Urinary bladder (tissue), 4 donors: ENCODE measurements around the gene ZNF519. TPM values are rescaled to one million over a fixed set of nuclear protein-coding genes. Genes with fewer than 3 reads are reported as not detected.
"Not testable (repeated sequence)": the region's sequence is repeated elsewhere in the genome, so short reads cannot be mapped to it uniquely, and the experiment has no call there.

ENCODE experiments used
- DNase-seq: peaks from one replicate; pipeline ENCODE4 v3.0.0-alpha.2; 2015; ENCODE audit errors: extremely low spot score
- H3K27ac ChIP-seq: one replicate; pipeline ENCODE4 v1.5.1; 2013; ENCODE audit warnings: low read depth, mild to moderate bottlenecking, moderate library complexity
- H3K36me3 ChIP-seq: one replicate; pipeline ENCODE4 v1.6.1; 2013; ENCODE audit warnings: mild to moderate bottlenecking, moderate library complexity; ENCODE audit not compliant: insufficient read depth
- H3K4me1 ChIP-seq: one replicate; pipeline ENCODE4 v1.6.1; 2013; ENCODE audit warnings: mild to moderate bottlenecking, moderate library complexity; ENCODE audit not compliant: insufficient read depth
- H3K4me3 ChIP-seq: one replicate; pipeline ENCODE4 v1.5.1; 2013; ENCODE audit warnings: low read depth, low read length
- WGBS: extraction: QIAGEN DNeasy Blood & Tissue Kit; methylation state at CpG from one replicate; pipeline ENCODE4 v1.1.7; 2013; 5-methylcytosine and 5-hydroxymethylcytosine counted together
- polyA plus RNA-seq: library from polyadenylated mRNA; stranded (reverse); fragments of 200-250 nt; gene quantifications from one replicate; pipeline ENCODE4 v1.2.3, GENCODE V29; 2013
- total RNA-seq: library from RNA; depleted of rRNA; stranded (reverse); fragments of >200 nt; gene quantifications from one replicate; pipeline ENCODE4 v1.2.3, GENCODE V29; 2014
- donor health status: healthy with polysubstance abuse.
- donor health status: healthy.

Gene ZNF519
- total and polyA plus RNA-seq, 2 donors: 5.7 to 34.7 TPM

DNA sequence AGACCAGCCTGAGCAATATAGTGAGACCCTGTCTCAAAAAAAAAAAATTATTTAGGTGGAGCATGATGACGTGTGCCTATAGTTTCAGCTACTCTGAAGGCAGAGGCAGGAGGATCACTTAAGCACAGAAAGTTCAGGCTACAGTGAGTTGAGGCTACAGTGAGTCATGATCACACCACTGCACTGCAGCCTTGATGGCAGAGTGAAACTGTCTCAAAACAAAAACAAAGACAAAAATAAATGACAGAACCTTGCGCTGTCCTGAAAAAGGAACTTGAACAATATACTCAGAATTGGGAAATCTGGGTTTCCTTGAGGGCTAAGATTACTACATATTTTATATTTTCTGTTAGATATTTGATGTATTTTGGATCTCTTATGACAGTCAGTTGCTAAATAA, 7.3 kb upstream of the ZNF519 start:
- not testable (repeated sequence) for H3K4me3 ChIP-seq, DNase-seq, H3K27ac ChIP-seq, H3K4me1 ChIP-seq, H3K36me3 ChIP-seq
- WGBS: 88% methylated on average over 2 of the region's 2 CpGs

DNA sequence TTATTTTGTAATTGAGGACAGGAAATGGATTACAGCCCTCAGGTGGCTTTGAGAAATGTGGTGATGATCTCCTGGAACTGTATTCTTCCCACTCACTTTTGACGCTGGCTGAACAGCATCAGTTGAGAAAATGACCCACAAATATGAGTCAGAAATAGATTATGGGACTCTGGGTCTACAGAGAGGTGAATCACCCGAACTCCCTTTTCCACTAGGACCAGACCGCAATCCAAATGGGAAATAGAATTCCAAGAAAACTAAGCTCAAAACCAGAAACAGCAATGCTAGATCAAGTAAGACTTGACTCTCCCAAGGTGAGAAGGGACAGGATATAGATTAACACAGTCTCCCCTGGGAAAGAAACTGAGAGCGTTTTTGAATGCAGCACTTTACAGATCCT, 5.7 kb upstream of the ZNF519 start:
- 83% methylated on average over 4 of the region's 4 CpGs for WGBS

DNA sequence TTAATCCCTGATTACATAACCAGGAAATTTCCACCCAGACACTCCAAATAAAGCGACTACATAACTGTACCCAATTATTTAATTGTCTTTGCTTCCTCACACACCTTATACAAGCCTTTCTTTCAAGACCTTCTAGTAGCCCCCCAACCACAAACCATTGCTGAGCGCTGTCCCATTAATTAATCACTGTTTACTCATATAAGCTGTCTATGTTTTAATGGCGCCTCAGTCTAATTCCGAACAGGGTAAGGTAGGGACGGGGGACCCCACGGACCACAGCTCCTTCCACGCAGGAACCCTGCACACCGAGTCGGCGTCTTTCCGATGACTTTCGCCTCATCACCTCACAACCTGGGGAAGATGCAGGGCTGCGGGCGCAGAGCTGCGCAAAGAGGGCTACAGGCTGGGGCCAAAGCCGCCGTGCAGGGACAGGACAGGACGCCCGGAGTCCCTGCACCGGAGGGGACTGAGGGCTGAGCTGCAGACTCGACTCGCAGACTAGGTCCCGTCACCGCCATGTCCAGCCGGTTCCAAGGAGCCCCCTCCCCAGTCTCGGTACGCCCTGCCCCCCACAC, 452 bp downstream of the ZNF519 start:
- DNase-seq, H3K4me1 ChIP-seq, H3K36me3 ChIP-seq: not testable (repeated sequence)
- H3K4me3 ChIP-seq: peak overlapping the region; percentile 55
- WGBS: under 1% methylated on average over 20 of the region's 27 CpGs
- H3K27ac ChIP-seq: peak overlapping the region; percentile 60

More for the DNA sequence above, 5.7 kb upstream of the ZNF519 start:
- not testable (repeated sequence) for H3K36me3 ChIP-seq, H3K27ac ChIP-seq, H3K4me1 ChIP-seq, DNase-seq, H3K4me3 ChIP-seq

DNA sequence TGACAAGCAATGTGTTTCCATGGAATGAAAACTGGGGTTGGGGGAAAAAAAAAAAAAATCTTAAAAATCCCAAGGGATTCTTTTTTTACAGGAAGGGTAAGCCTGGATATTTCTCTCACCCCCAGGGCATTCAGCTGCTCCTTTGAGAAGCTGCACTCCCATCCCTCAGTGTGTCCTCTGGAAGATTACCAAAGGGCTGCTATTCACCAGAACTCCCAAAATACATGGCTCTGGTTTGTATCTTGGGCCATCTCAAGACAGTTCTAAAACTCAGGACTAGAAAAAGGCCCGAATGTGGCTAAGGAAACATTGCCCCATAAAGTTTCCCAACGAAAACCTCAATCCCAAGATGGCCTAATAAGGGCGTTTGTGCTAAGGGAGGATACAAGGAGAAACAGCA, 1.4 kb downstream of the ZNF519 start:
- not testable (repeated sequence) for H3K36me3 ChIP-seq, DNase-seq, H3K4me3 ChIP-seq, H3K4me1 ChIP-seq, H3K27ac ChIP-seq
- WGBS: 32% methylated on average over 2 of the region's 3 CpGs

DNA sequence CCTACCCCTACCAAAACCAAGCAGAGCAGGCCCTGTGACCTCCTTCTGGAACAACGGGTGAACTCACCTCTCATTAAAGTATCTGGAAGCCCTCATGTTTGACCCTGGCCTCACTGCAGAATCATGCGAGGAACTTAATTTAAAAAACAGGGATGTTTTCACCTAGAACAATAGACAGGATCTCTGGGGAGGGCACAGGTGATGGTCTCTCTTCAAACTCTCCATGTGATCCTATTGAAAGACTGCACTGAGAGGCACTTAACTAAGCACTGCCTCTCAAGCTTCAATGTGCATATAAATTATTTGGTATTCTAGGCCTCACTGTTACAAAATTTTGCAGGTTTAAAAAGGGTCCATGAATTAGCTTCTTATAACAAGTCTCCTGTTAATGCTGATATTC, 7.5 kb downstream of the ZNF519 start:
- Histone ChIP-seq H3K36me3 (no peaks in the 10 kb centered on the region), H3K27ac (no peak overlapping the region), H3K4me3 (no peak overlapping the region), H3K4me1 (no peaks in the 10 kb centered on the region)
- no peak for DNase-seq
- 68% methylated on average over 2 of the region's 2 CpGs for WGBS

DNA sequence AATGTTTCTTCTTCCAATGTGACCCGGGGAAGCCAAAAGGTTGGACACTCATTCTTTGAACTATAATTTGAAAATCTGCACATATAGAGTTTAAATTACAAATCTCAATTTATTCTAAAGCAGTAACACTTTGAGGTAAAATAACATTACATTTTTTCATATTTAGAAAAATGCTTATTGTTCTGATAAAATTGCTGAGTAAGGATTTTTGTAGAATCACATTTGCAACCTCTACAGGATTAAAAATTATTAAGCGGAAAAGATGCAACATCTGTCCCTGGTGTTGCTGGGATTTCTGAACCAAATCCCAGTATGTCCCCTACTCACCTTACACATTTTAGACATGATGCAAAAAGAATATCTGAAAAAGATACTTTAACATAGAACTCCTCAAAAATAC, 10.1 kb downstream of the ZNF519 start:
- H3K4me3 ChIP-seq: no peak overlapping the region
- no peaks in the 10 kb centered on the region for H3K36me3 ChIP-seq
- 98% methylated on average over 2 of the region's 2 CpGs for WGBS
- DNase-seq: no peak
- H3K4me1 ChIP-seq: no peaks in the 10 kb centered on the region
- H3K27ac ChIP-seq: no peak overlapping the region

DNA sequence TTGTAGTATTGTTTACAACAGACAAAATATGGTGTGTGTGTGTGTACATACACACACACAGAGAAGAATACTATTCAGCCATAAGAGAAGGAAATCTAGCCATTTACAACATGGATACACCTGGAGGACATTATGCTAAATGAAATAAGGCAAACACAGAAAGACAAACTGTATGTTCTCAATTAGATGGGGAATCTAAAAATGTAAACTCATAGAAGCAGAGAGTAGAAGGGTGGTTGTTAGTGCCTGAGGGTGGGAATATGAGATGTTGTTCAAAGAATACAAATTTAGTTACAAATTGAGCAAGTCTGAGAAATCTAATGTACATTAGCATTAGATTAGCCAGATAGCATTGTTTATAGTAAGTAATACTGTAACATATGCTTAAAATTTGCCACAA, 11.3 kb downstream of the ZNF519 start:
- Histone ChIP-seq H3K4me3 (no peak overlapping the region), H3K27ac (no peak overlapping the region), H3K4me1 (no peaks in the 10 kb centered on the region), H3K36me3 (no peaks in the 10 kb centered on the region)
- DNase-seq: no peak

DNA sequence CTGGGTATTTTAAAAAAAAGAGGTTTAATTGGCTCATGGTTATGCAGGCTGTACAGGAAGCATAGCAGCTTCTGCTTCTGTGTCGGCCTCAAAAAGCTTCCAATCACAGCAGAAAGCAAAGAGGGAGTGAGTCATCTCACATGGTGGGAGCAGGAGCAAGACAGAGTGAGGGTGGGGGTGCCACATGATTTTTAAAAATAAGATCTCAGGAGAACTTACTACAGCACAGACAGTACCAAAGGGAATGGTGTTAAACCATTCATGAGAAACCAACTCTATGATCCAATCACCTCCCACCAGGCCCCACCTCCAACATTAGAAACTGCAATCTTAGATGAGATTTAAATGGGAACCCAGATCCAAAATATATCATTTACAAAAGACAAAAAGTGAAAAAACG, 14.6 kb downstream of the ZNF519 start:
- no peak overlapping the region for H3K27ac ChIP-seq
- WGBS: 94% methylated on average over 2 of the region's 2 CpGs
- no peak for DNase-seq

DNA sequence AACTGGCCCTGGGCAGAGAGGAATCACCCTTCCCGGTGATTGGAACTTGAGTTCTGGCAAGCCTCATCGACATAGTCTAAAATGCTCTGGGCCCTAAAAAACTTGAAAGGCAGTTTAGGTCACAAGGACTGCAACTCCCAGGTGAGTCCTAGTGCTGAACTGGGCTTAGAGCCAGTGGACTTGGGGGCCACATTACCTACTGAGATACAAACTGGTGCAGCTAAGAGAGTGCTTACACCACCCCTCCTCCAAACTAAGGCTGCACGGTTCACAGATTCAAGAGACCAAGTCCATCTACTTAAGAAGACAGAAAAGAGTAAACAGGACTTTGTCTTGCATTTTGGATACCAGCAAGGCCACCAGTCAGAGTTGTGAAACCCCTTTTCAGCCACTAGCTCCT, 25.3 kb downstream of the ZNF519 start:
- Histone ChIP-seq H3K27ac (no peak overlapping the region), H3K36me3 (no peaks in the 10 kb centered on the region), H3K4me1 (no peaks in the 10 kb centered on the region), H3K4me3 (no peak overlapping the region)
- DNase-seq: no peak
- 68% methylated on average over 3 of the region's 3 CpGs for WGBS

More for the DNA sequence above, 14.6 kb downstream of the ZNF519 start:
- no peaks in the 10 kb centered on the region for H3K36me3 ChIP-seq
- no peaks in the 10 kb centered on the region for H3K4me1 ChIP-seq
- no peak overlapping the region for H3K4me3 ChIP-seq

DNA sequence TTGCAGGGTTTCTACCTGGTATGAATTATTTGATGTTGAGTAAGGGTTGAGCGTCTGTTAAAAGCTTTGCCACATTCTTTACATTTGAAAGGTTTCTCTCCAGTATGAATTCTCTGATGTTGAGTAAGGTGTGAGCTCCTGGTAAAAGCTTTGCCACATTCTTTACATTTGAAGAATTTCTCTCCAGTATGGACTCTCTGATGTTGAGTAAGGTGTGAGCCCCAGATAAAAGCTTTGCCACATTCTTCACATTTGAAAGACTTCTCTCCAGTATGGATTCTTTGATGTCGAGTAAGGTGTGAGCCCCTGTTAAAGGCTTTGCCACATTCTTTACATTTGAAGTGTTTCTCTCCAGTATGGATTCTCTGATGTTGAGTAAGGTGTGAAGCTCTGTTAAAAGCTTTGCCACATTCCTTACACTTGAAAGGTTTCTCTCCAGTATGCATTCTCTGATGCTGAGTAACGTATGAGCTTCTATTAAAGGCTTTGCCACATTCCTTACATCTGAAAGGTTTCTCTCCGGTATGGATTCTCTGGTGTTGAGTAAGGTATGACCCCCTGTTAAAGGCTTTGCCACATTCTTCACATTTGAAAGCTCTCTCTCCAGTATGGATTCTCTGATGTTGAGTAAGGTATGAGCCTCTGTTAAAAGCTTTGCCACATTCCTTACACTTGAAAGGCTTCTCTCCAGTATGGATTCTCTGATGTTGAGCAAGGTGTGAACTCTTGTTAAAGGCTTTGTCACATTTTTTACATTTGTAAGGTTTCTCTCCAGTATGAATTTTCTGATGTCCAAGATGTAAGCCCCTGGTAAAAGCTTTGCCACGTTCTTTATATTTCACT, 27.1 kb downstream of the ZNF519 start:
- Histone ChIP-seq H3K27ac (no peak overlapping the region), H3K4me1 (no peaks in the 10 kb centered on the region), H3K36me3 (no peaks in the 10 kb centered on the region), H3K4me3 (no peak overlapping the region)
- 97% methylated on average over 5 of the region's 5 CpGs for WGBS
- no peak for DNase-seq

DNA sequence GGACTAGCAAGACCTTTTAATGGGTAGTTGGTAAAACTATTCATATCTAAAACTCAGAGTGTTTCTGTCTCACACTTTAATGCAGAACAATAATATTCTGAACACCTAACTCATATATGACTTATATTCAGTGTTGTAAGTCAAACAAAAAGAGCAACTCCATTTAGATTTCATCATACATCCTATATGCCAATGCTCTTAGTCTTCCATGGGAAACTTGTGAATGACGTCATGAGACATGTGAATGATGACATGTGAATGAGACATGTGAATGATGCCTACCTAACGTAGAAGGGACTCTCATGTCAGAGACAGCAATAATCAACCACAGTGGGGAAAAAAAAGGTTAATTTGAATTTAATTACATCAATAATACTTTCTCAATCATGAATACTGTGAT, 28.0 kb downstream of the ZNF519 start:
- Histone ChIP-seq H3K4me1 (no peaks in the 10 kb centered on the region), H3K27ac (no peak overlapping the region), H3K4me3 (no peak overlapping the region), H3K36me3 (no peaks in the 10 kb centered on the region)
- WGBS: 98% methylated on average over 2 of the region's 2 CpGs
- DNase-seq: no peak

DNA sequence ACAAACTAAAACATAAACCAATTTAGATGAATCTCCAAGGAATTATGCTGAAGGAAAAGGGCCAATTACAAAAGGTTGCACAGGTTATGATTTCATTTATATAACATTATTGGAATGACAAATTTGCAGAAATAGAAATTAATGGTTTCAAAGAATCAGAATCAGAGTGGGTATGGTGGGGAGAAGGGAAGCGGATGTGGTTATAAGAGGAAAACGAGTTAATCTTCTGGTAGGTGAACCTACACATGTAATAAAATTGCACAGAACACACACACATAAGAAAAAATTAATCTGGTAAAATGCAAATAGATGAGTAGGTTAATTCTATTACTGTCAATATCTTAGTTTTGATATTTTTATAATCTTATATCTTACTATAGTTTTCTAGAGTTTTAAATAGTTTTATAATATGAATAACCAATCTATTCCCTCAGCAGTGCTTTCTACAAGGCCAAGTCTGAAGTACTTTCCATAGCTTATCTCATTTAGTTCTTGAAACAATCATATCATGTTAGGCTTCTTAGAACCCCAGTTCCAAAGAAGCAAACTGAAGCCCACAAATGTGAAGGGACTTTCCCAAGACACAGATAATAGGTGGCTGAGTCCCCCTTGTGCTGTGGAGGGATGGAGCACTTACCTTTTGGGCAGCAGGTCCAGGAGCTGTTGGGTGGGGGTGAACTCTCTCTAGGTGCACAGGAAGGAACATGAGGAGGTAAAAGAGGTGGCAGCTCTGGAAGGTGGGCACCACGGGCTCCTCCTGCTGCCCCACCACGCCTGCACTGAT, 31.5 kb downstream of the ZNF519 start:
- Histone ChIP-seq H3K27ac (no peak overlapping the region), H3K4me3 (no peak overlapping the region)
- WGBS: 98% methylated on average over 4 of the region's 4 CpGs

DNA sequence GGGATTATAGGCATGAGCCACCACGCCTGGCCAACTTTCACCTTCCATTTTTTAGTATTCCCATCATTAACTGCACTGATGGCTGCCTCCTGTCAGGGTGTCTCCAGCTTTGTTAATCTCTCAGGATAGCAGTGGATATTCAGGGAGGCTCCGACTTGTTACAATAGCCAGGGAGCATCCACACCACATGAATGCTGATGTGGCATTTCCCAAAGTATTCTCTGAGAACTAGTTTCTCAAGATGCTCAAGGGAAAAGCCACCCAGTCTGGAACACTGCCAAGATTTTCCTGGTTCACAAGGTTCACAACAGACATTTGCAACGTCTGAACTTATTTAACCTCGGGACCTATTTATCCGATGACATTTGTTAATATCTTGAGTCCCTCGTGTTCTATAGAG, 33.8 kb downstream of the ZNF519 start:
- H3K36me3 ChIP-seq: no peaks in the 10 kb centered on the region
- no peak for DNase-seq
- H3K4me1 ChIP-seq: no peaks in the 10 kb centered on the region
- no peak overlapping the region for H3K27ac ChIP-seq
- WGBS: 82% methylated on average over 6 of the region's 6 CpGs
- no peak overlapping the region for H3K4me3 ChIP-seq

More for the DNA sequence above, 31.5 kb downstream of the ZNF519 start:
- Histone ChIP-seq H3K36me3 (no peaks in the 10 kb centered on the region), H3K4me1 (no peaks in the 10 kb centered on the region)
- no peak for DNase-seq

DNA sequence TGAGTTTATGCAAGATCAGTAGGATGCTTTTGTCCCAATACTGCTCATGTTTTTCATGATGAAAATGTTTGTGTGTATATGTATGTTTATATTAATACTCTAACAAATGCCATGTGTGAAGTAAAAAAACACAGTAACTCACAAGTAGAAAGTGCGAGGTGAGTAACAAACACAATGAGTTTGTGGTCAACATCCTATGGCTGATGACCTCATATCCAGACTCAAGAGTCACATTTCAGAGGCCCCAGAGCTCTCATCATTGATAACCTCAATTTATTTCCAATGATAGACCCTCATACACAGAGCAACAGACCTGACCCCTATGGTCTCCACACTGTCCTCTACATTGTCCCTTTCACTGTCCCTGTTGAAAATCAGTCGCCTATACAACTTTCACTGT, 34.5 kb downstream of the ZNF519 start:
- no peak overlapping the region for H3K27ac ChIP-seq
- no peaks in the 10 kb centered on the region for H3K36me3 ChIP-seq
- H3K4me1 ChIP-seq: no peaks in the 10 kb centered on the region
- WGBS: 97% methylated on average over 2 of the region's 2 CpGs
- no peak overlapping the region for H3K4me3 ChIP-seq
- DNase-seq: no peak
